B cell (primary cell): ENCODE data around the gene AP4S1. TPM values are rescaled to one million over a fixed set of nuclear protein-coding genes. Genes with fewer than 3 reads are reported as not detected.

Experiments
- ATAC-seq: fragments of 200-7000 bp; cut with Tn5 transposase; one replicate; pipeline ENCODE4 v1.10.0; 2021; ENCODE audit warnings: low read depth, mild to moderate bottlenecking, moderate number of reproducible peaks, moderate library complexity
- CTCF ChIA-PET: fragments of 350-600 bp; sonication (Branson Sonifier 250); formaldehyde crosslinking; loops from one replicate; lab custom pipeline; 2021; ENCODE audit warnings: antibody characterized with exemption, inconsistent platforms; lab: Charles Lee
- POLR2A ChIA-PET: fragments of 350-600 bp; sonication (Branson Sonifier 250); formaldehyde crosslinking; loops from one replicate; lab custom pipeline; 2021; ENCODE audit warnings: antibody characterized with exemption; lab: Charles Lee
- DNase-seq: peaks from one replicate; pipeline ENCODE4 v3.0.0; 2013
- H2AFZ ChIP-seq: 2 replicates; pipeline ENCODE4 v1.6.1; 2012; ENCODE audit warnings: mild to moderate bottlenecking, low read depth, low read length; ENCODE audit not compliant: insufficient read depth, poor library complexity, severe bottlenecking
- H3K27ac ChIP-seq, 2 donors: 1 replicate in 1 of 2; 2 replicates in 1 of 2; pipeline ENCODE4 v1.5.1; 2012 to 2013; ENCODE audit warnings: low read length in 2 of 2, mild to moderate bottlenecking in 2 of 2, moderate library complexity in 1 of 2
- H3K27me3 ChIP-seq, 4 experiments: fragments of 200-600 bp in 1 of 4; sonication (generic) in 1 of 4; replicated peaks in 1 of 4; 1 replicate in 2 of 4; 2 replicates in 2 of 4; pipeline versions ENCODE4 v1.6.1 to v1.7.0; 2013 to 2016; ENCODE audit warnings: low read length in 3 of 4, mild to moderate bottlenecking in 2 of 4, mixed read lengths in 1 of 4, moderate library complexity in 1 of 4; ENCODE audit not compliant: insufficient read depth in 4 of 4, control insufficient read depth in 3 of 4; ENCODE audit errors: control extremely low read depth in 1 of 4
- H3K36me3 ChIP-seq, 2 experiments: replicated peaks in 1 of 2; 1 replicate in 1 of 2; 2 replicates in 1 of 2; pipeline versions ENCODE4 v1.6.1 to v1.7.1; 2013; ENCODE audit warnings: low read length in 1 of 2; ENCODE audit not compliant: insufficient read depth in 2 of 2, control insufficient read depth in 1 of 2; ENCODE audit errors: control extremely low read depth in 1 of 2, extremely low read depth in 1 of 2
- H3K4me1 ChIP-seq, 2 donors: fragments of 200-600 bp in 1 of 2; sonication (generic) in 1 of 2; 1 replicate in 1 of 2; 2 replicates in 1 of 2; pipeline versions ENCODE4 v1.5.1 to v1.6.1; 2013 to 2017; ENCODE audit warnings: low read length in 2 of 2; ENCODE audit not compliant: control insufficient read depth in 2 of 2, insufficient read depth in 2 of 2
- H3K4me2 ChIP-seq: replicated peaks from 2 replicates; pipeline ENCODE3; 2012; ENCODE audit warnings: mild to moderate bottlenecking, low read depth, low read length; ENCODE audit not compliant: poor library complexity, severe bottlenecking
- H3K4me3 ChIP-seq, 5 experiments: fragments of 200-600 bp in 1 of 5; sonication (generic) in 1 of 5; 1 replicate in 3 of 5; 2 replicates in 2 of 5; pipeline versions ENCODE4 v1.5.1 to v1.7.0; 2011 to 2016; ENCODE audit warnings: low read length in 4 of 5, mild to moderate bottlenecking in 4 of 5, low read depth in 2 of 5, control low read depth in 1 of 5, moderate library complexity in 1 of 5; ENCODE audit not compliant: insufficient read depth in 1 of 5; ENCODE audit errors: control extremely low read depth in 1 of 5, extremely low read depth in 1 of 5
- H3K79me2 ChIP-seq: fragments of 200-600 bp; sonication (generic); one replicate; pipeline ENCODE4 v1.6.0; 2016; ENCODE audit warnings: low read length; ENCODE audit not compliant: control insufficient read depth, insufficient read depth
- H3K9ac ChIP-seq: fragments of 200-600 bp; sonication (generic); 2 replicates; pipeline ENCODE4 v1.6.1; 2017; ENCODE audit warnings: mild to moderate bottlenecking, low read length, moderate library complexity
- H3K9me3 ChIP-seq, 3 donors: one replicate each; pipeline versions ENCODE4 v1.6.1 to v1.7.1; 2013; ENCODE audit warnings: low read length in 2 of 3; ENCODE audit not compliant: control insufficient read depth in 2 of 3, insufficient read depth in 1 of 3; ENCODE audit errors: control extremely low read depth in 1 of 3
- H4K20me1 ChIP-seq: 2 replicates; pipeline ENCODE4 v1.6.0; 2012; ENCODE audit warnings: mild to moderate bottlenecking, low read length; ENCODE audit not compliant: insufficient read depth, control insufficient read depth, poor library complexity, severe bottlenecking
- H3K27ac Mint-ChIP-seq: one replicate; pipeline ENCODE4 v1.8.0; 2021; ENCODE audit warnings: mixed read lengths
- H3K27me3 Mint-ChIP-seq: one replicate; pipeline ENCODE4 v1.8.0; 2021; ENCODE audit warnings: mixed read lengths
- H3K4me1 Mint-ChIP-seq: one replicate; pipeline ENCODE4 v1.8.0; 2021; ENCODE audit warnings: mixed read lengths
- H3K4me3 Mint-ChIP-seq: one replicate; pipeline ENCODE4 v1.8.0; 2021; ENCODE audit warnings: mixed read lengths
- H3K9me3 Mint-ChIP-seq: one replicate; pipeline ENCODE4 v1.8.0; 2022; ENCODE audit warnings: mixed read lengths; ENCODE audit not compliant: insufficient read depth
- EZH2 ChIP-seq: IDR thresholded peaks from 2 replicates; pipeline ENCODE4 v1.6.1; 2012; ENCODE audit warnings: borderline replicate concordance, low read depth, mild to moderate bottlenecking, moderate library complexity, low read length; ENCODE audit not compliant: insufficient read depth, poor library complexity, severe bottlenecking
- WGBS: methylation state at CpG from one replicate; pipeline ENCODE4 v1.1.5; 2013; ENCODE audit warnings: missing lambda C conversion rate; ENCODE audit not compliant: insufficient coverage; 5-methylcytosine and 5-hydroxymethylcytosine counted together
- intact Hi-C: fragments of 100-400 bp; cut with micrococcal nuclease; formaldehyde crosslinking; loops from one replicate; pipeline ENCODE4 v1.10.0; 2022
- polyA plus RNA-seq: library from polyadenylated mRNA; depleted of rRNA; stranded (reverse); fragments of >200 nt; gene quantifications from 2 replicates; pipeline ENCODE4 v1.2.3, GENCODE V29; 2012
- total RNA-seq, 2 donors: library from RNA; stranded (reverse); fragments of 120-200 nt in 1 of 2; gene quantifications; 1 replicate in 1 of 2; 2 replicates in 1 of 2; pipeline versions ENCODE4 v1.2.3 to v1.2.4, GENCODE V29; 2013 to 2022
- TF ChIP-seq, protein P1 (sequence below): fragments of 200-600 bp; IDR thresholded peaks from one replicate; pipeline ENCODE4 v1.8.0; 2022; ENCODE audit warnings: antibody characterized with exemption, mild to moderate bottlenecking

Gene AP4S1
- total and polyA plus RNA-seq, 2 donors (not counting 1 experiment from before 2014, with no cell fraction given), result 3.4 to 15.9 TPM

DNA sequence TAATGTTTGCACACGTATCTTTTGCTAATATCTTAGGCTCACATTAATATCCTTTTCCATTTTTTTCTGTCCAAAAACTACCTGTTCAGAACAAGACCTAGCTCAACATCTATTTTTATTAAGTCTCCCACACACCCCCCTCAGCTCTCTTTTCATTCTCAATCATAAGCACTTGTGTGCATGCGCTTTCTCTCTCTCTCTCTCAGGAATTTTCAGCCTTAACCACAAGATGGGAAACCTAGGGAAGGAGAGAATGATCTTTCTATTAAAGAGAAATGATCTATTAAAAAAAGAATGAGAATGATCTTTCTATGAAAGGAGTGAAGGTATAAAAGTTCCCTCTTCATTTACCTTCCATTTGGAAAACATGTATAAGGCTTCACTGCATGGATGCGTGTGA is 39.7 kb upstream of the AP4S1 start:
- Mint-ChIP-seq H3K9me3 (no peaks in the 10 kb centered on the region), H3K27ac (no peak overlapping the region), H3K4me1 (peaks cover 54% of the 10 kb centered on the region), H3K4me3 (no peak overlapping the region), H3K27me3 (no peaks in the 10 kb centered on the region)
- intact Hi-C loops, result no loop called here
- 100% methylated on average over 1 of the region's 3 CpGs for WGBS
- H3K27ac ChIP-seq, result no peak overlapping the region
- no peak overlapping the region for H2AFZ ChIP-seq
- ATAC-seq (no peak), DNase-seq (no peak)
- H3K27me3 ChIP-seq, result no peaks in the 10 kb centered on the region
- H3K36me3 ChIP-seq, result no peaks in the 10 kb centered on the region
- ChIA-PET CTCF (interaction anchor here (1.2 to 2.1 kb wide), 2 partner anchors 18 to 97 kb away, joined by 3 to 6 read pairs; no protein-coding TSS in a partner anchor), POLR2A (no interaction called here)
- H4K20me1 ChIP-seq, result peaks cover 7% of the 10 kb centered on the region
- peaks cover 24% of the 10 kb centered on the region in 2 donors for H3K4me1 ChIP-seq
- peaks cover 92% of the 10 kb centered on the region for H3K79me2 ChIP-seq
- no peak overlapping the region for H3K4me2 ChIP-seq
- H3K9ac ChIP-seq, result no peak overlapping the region
- TF ChIP-seq, protein P1, sequence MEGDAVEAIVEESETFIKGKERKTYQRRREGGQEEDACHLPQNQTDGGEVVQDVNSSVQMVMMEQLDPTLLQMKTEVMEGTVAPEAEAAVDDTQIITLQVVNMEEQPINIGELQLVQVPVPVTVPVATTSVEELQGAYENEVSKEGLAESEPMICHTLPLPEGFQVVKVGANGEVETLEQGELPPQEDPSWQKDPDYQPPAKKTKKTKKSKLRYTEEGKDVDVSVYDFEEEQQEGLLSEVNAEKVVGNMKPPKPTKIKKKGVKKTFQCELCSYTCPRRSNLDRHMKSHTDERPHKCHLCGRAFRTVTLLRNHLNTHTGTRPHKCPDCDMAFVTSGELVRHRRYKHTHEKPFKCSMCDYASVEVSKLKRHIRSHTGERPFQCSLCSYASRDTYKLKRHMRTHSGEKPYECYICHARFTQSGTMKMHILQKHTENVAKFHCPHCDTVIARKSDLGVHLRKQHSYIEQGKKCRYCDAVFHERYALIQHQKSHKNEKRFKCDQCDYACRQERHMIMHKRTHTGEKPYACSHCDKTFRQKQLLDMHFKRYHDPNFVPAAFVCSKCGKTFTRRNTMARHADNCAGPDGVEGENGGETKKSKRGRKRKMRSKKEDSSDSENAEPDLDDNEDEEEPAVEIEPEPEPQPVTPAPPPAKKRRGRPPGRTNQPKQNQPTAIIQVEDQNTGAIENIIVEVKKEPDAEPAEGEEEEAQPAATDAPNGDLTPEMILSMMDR, result no peak
- TF ChIP-seq EZH2, result no peak
- H3K9me3 ChIP-seq, result peaks cover 0 to 3% (median 0%) of the 10 kb centered on the region in 3 donors
- no peak overlapping the region for H3K4me3 ChIP-seq

DNA sequence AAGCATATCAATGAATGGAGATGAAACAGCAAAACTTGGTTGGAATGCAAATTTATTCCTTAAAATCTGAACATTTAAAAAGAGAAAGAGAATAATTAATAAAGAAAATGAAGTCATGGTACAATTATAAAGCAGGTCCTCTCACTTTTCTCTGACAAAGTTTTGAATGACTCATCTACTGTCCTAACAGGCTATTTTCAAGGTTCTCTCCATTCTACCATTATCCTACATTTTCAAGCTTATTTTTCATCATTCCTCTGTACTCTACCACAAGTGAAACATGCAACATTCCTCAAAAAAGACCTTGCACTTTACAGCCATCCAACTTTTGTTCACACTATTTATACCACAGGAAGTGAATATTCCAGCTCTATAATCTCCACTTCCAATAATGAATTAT is 36.9 kb upstream of the AP4S1 start:
- Histone ChIP-seq H3K4me3 (no peak overlapping the region), H2AFZ (no peak overlapping the region), H3K27me3 (no peaks in the 10 kb centered on the region), H3K9ac (no peak overlapping the region), H3K4me1 (peaks cover 7 to 10% of the 10 kb centered on the region in 2 donors), H3K27ac (no peak overlapping the region), H3K79me2 (peaks cover 95% of the 10 kb centered on the region), H4K20me1 (peaks cover 31% of the 10 kb centered on the region), H3K4me2 (no peak overlapping the region), H3K36me3 (no peaks in the 10 kb centered on the region), H3K9me3 (peaks cover 0 to 3% (median 0%) of the 10 kb centered on the region in 3 donors)
- Mint-ChIP-seq H3K4me1 (peaks cover 43% of the 10 kb centered on the region), H3K4me3 (no peak overlapping the region), H3K27me3 (no peaks in the 10 kb centered on the region), H3K9me3 (no peaks in the 10 kb centered on the region), H3K27ac (no peak overlapping the region)
- TF ChIP-seq EZH2, result no peak
- TF ChIP-seq, protein P1, result no peak
- intact Hi-C loops, result no loop called here
- CTCF ChIA-PET, result interaction anchor here (1.8 kb wide), 1 partner anchor 9 kb away, joined by 6 read pairs; no protein-coding TSS in a partner anchor
- DNase-seq (no peak), ATAC-seq (no peak)
- POLR2A ChIA-PET, result no interaction called here
